Activated naive CD4-positive, alpha-beta T cell treated with anti-CD3 and anti-CD28 coated beads, Interleukin-2, amount 50 U/mL, for 24 hours (primary cell): ENCODE results near the gene PDP2.
"Not testable (repeated sequence)": the region's sequence is repeated elsewhere in the genome, so short reads cannot be mapped to it uniquely, and the experiment has no call there.

Experiments
- H3K27ac Mint-ChIP-seq: one replicate; pipeline ENCODE4 v1.8.0; 2021; ENCODE audit warnings: mild to moderate bottlenecking, mixed read lengths
- H3K27me3 Mint-ChIP-seq: one replicate; pipeline ENCODE4 v1.8.0; 2021; ENCODE audit warnings: mixed read lengths
- H3K36me3 Mint-ChIP-seq: one replicate; pipeline ENCODE4 v1.8.0; 2021; ENCODE audit warnings: mixed read lengths
- H3K4me1 Mint-ChIP-seq: one replicate; pipeline ENCODE4 v1.8.0; 2021; ENCODE audit warnings: mixed read lengths
- H3K4me3 Mint-ChIP-seq: one replicate; pipeline ENCODE4 v1.8.0; 2021; ENCODE audit warnings: mild to moderate bottlenecking, mixed read lengths
- H3K9me3 Mint-ChIP-seq: one replicate; pipeline ENCODE4 v1.8.0; 2021; ENCODE audit warnings: mixed read lengths

The PDP2 gene

DNA sequence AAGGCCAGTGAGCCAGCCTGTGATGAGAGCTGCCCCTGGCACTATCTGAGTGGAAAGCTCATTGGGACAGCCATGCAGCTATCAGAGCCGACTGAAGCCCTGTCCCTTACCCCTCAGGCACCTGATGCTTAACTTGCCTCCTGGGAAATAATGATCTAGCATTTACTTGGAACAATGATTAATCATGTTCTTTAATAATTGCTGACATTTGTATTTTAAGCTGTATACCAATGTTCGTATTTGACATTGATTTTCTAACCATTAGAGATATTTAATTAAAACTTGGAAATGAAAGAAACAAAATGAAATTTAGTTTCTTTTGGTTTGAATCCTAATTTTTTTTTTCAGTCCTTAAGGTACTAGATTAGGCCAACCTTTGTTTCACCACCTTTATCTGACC lies 10.5 kb downstream of the PDP2 start:
- no peak overlapping the region for H3K4me3 Mint-ChIP-seq
- peaks cover 21% of the 10 kb centered on the region for H3K4me1 Mint-ChIP-seq
- H3K9me3 Mint-ChIP-seq, result no peaks in the 10 kb centered on the region
- no peaks in the 10 kb centered on the region for H3K27me3 Mint-ChIP-seq
- no peaks in the 10 kb centered on the region for H3K36me3 Mint-ChIP-seq
- no peak overlapping the region for H3K27ac Mint-ChIP-seq

DNA sequence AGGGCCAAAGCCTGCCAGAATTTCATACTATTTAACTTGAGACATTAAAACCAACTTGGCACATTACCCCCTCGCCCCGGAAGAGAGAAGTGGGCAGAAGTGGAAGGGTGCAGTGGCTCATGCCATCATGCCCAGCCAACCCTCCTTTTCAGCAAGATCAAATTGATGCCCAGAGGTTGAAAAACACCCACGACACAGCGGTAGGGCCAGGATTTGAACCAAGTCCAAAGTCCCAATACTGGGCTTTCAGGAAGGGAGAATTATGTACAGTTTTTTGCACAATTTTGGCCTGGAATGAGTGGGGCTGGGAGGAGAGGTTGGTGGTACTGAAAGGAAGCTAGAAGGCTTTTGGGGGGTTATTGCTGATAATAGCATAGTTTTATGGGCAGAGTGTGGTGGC lies 11.0 kb downstream of the PDP2 start:
- H3K4me3 Mint-ChIP-seq, result no peak overlapping the region
- no peak overlapping the region for H3K27ac Mint-ChIP-seq
- H3K9me3 Mint-ChIP-seq, result no peaks in the 10 kb centered on the region
- H3K4me1 Mint-ChIP-seq, result peaks cover 18% of the 10 kb centered on the region
- no peaks in the 10 kb centered on the region for H3K36me3 Mint-ChIP-seq
- no peaks in the 10 kb centered on the region for H3K27me3 Mint-ChIP-seq

DNA sequence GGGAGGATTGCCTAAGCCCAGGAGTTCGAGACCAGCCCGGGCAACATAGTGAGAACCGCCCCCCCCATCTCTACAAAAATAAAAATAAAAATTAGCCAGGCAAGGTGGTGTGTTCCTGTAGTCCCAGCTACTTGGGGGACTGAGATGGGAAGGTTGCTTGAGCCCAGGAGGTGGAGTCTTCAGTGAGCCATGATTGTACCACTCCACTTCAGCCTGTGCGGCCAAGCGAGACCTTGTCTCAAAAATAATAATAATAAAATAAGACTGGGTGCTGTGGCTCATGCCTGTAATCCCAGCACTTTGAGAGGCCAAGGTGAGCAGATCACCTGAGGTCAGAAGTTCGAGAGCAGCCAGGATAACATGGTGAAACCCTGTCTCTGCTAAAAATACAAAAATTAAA lies 11.5 kb downstream of the PDP2 start:
- H3K27ac Mint-ChIP-seq, result no peak overlapping the region
- no peaks in the 10 kb centered on the region for H3K27me3 Mint-ChIP-seq
- no peaks in the 10 kb centered on the region for H3K9me3 Mint-ChIP-seq
- no peak overlapping the region for H3K4me3 Mint-ChIP-seq
- H3K36me3 Mint-ChIP-seq, result no peaks in the 10 kb centered on the region
- peaks cover 16% of the 10 kb centered on the region for H3K4me1 Mint-ChIP-seq

DNA sequence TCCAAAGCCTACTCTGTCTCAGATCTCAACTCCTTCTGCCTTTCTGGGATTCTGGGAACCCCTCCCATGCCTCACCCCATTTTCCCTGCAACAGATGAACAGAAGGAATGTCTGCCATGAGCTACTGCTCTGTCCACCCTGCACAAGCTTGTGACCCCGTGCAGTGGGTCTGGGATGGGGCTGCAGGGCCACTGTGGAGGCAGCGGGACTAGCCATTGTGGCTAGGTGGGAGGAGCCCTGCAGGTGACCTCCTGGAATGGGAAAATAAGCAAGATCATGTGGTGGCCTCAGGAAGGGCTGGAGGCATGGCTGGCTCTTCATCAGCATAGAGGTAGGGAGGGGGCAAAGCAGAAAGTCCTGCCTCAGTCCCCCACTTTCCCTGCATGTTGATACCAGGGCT lies 13.7 kb downstream of the PDP2 start:
- no peak overlapping the region for H3K27ac Mint-ChIP-seq
- no peak overlapping the region for H3K4me3 Mint-ChIP-seq
- H3K9me3 Mint-ChIP-seq, result no peaks in the 10 kb centered on the region
- no peaks in the 10 kb centered on the region for H3K27me3 Mint-ChIP-seq
- peaks cover 8% of the 10 kb centered on the region for H3K4me1 Mint-ChIP-seq
- no peaks in the 10 kb centered on the region for H3K36me3 Mint-ChIP-seq

DNA sequence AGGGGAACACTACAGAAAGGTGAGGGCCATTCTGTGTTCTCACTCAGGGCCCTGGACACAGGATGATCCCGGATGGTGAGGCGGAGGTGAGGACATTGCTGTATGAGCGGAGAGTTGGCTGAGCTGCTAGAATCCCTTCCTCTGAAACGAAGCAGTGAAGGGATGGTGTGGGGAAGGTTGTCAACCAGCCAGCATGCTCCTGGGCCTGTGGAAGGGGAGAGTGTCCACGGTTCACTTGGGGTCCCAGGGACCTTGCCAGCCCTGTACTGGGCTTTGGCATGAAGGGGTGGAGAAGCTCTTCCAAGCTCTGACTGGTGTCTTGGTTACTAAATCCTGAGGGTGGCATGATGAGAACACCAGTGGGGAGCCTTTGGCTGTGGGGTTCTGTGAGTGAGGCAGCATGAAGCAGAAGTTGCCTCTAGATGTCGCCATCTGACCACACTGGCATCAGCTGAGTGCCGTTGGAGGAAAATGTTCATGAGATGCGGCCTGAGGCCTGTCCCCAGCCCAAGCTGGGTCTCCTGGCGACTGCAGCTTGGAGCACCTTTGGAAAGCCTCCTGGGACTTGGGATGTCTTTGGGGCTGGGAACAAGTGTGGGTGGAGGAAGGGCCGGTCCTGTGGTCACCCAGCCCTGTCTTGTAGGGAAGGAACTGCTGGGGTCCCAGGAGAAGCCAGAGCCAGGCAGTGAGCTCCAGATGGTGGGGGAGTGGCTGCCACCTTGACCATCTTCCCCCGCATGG lies 14.8 kb downstream of the PDP2 start:
- Mint-ChIP-seq H3K27ac (no peak overlapping the region), H3K9me3 (no peaks in the 10 kb centered on the region), H3K4me1 (peaks cover 8% of the 10 kb centered on the region), H3K27me3 (no peaks in the 10 kb centered on the region), H3K36me3 (no peaks in the 10 kb centered on the region), H3K4me3 (no peak overlapping the region)

DNA sequence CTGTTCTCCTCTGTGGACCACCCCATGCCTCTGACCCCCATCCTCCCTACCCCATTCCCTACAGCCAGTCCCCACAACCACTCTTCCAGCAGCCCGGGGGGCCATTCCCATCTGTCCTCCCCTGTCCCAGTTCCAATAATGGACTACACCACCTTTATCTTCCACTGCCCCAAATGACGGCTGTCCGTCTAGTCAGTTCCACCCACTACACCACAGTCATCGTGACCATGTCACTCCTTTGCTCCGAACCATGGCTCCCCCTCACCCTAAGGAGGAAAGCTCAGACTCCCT lies 15.3 kb downstream of the PDP2 start:
- Mint-ChIP-seq H3K4me1 (peaks cover 8% of the 10 kb centered on the region), H3K4me3 (no peak overlapping the region), H3K27me3 (no peaks in the 10 kb centered on the region), H3K9me3 (no peaks in the 10 kb centered on the region), H3K27ac (no peak overlapping the region), H3K36me3 (no peaks in the 10 kb centered on the region)

DNA sequence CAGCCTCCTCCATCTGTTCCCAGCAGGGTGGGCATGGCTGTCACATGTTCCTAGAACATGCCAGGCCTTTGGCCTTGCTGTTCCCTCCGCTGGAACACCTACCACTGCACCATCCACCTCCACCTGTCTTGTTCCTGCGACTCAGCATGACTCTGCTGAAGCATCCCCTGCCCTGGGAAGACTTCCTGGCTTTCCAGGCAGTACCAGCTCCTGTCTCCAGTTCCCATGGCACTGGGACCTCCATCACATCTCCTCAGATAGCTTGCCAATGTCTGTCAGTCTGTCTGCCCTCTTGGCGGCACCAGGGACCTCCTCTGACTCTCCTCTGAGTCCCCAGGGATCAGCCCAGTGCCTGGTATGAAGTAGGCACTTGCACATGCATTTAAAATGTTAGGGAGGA lies 15.7 kb downstream of the PDP2 start:
- Mint-ChIP-seq H3K4me1 (peaks cover 8% of the 10 kb centered on the region), H3K9me3 (no peaks in the 10 kb centered on the region), H3K27me3 (no peaks in the 10 kb centered on the region), H3K4me3 (no peak overlapping the region), H3K27ac (no peak overlapping the region), H3K36me3 (no peaks in the 10 kb centered on the region)

DNA sequence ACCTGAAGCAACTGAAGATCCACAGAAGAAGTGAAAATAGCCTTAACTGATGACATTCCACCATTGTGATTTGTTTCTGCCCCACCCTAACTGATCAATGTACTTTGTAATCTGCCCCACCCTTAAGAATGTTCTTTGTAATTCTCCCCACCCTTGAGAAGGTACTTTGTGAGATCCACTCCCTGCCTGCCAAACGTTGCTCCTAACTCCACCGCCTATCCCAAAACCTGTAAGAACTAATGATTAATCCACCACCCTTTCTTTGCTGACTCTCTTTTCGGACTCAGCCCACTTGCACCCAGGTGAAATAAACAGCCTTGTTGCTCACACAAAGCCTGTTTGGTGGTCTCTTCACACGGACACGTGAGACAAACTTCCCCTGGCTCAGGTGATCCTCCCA lies 16.4 kb downstream of the PDP2 start:
- H3K9me3 Mint-ChIP-seq, H3K4me1 Mint-ChIP-seq, H3K27me3 Mint-ChIP-seq, H3K36me3 Mint-ChIP-seq, H3K4me3 Mint-ChIP-seq, H3K27ac Mint-ChIP-seq: not testable (repeated sequence)

DNA sequence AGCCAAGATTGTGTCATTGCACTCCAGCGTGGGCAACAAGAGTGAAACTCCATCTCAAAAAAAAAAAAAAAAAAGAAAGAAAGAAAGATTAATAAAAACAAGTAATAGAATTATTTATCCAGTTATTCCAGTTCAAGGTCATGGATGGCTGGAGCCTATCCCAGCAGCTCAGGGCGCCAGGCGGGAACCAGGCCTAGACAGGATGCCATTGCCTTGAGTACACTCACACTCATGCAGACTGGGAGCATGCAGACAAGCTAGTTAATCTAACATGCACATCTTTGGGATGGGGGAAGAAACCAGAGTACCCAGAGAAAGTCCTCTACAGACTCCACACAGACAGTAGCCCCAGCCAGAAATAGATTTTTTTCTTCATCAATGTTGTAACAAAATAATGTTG lies 17.9 kb downstream of the PDP2 start:
- Mint-ChIP-seq H3K4me3 (no peak overlapping the region), H3K27me3 (no peaks in the 10 kb centered on the region), H3K4me1 (peaks cover under 1% of the 10 kb centered on the region), H3K27ac (no peak overlapping the region), H3K9me3 (no peaks in the 10 kb centered on the region), H3K36me3 (no peaks in the 10 kb centered on the region)

DNA sequence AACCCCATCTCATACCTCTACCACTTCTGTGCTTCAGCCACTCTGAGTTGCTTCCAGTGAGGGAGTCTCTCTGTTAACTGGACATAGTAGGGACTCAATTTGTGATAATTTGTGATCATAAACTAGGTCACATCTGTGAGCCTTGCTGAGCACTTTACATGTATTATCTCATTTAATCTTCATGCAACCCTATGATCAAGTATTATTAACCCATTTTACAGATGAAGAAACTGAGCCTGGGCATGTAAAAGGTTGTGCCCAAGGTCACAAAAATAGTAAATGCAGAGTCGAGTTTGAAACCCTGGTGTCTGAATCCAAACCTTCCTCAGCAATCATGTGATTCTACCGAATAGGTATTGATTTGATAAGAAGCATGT lies 18.6 kb downstream of the PDP2 start:
- no peaks in the 10 kb centered on the region for H3K9me3 Mint-ChIP-seq
- H3K27me3 Mint-ChIP-seq, result no peaks in the 10 kb centered on the region
- H3K4me1 Mint-ChIP-seq, result no peaks in the 10 kb centered on the region
- no peak overlapping the region for H3K4me3 Mint-ChIP-seq
- H3K27ac Mint-ChIP-seq, result no peak overlapping the region
- no peaks in the 10 kb centered on the region for H3K36me3 Mint-ChIP-seq

DNA sequence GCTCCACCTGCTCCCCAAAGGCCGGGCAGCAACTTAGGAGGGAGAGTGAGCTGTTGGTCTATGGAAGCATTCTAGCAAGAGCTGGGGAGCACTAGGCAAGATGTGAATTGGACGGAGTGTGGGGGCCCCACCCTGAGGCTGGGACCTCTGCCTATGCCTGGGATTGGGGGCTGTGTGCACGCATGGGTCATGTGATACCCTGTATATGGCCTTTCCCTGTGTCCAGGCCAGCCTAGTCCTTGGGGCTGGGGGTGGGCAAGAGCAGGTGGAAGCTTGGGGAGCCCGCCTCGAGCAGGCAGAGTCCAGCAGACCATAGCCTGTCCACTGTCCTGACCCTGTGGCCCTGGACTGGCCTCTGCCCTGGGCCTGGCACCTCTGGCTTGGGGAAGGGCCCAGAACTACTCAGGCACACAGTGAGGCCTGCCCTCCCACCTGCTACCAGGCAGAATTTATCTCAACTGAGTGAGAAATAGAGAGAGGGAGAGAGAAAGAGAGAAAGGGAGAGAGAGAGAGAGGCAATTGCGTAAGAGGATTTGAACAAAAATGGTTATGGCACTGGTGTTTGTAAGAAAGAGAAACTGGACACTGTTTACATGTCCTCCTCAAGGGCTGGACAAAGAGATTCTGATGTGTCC lies 19.1 kb downstream of the PDP2 start:
- Mint-ChIP-seq H3K4me3 (no peak overlapping the region), H3K4me1 (no peaks in the 10 kb centered on the region), H3K27ac (no peak overlapping the region), H3K36me3 (no peaks in the 10 kb centered on the region), H3K9me3 (no peaks in the 10 kb centered on the region), H3K27me3 (no peaks in the 10 kb centered on the region)

DNA sequence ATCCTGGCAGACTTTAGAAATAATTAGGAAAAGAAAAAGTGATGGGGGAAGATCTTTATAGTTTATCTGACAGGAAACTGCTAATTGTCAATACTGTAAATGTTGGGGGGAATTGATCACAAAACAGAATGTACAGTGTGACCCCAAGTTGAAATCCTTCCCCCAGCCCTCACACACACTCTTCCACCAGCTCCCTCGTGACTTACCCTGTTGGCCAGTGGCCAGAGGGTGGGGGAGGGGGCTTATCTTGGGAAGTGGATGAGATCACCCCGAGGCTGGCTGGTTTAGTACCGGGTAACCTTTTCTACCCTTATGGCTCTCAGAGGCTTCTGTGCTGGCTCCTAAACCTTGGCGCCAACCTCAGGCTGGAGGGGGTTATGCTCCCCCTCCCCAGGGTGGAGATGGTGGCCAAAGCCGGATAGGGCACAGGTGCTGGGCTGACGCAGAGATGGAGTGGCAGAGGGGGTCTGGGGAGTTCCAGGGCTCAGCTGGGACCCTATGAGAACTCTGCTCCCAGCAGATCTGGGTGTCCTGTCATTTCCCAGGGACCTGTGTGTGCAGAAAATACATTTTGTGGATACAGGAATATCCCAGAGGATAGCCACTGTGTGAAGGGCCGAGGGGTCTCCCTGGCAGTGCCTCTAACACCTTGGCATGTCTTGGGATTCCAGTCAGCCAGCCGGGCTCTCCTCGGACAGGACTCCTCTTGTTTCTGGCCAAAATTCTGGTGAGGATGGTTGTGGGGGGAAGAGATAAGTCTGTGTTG lies 19.8 kb downstream of the PDP2 start:
- H3K4me1 Mint-ChIP-seq, result no peaks in the 10 kb centered on the region
- no peaks in the 10 kb centered on the region for H3K36me3 Mint-ChIP-seq
- no peak overlapping the region for H3K4me3 Mint-ChIP-seq
- no peaks in the 10 kb centered on the region for H3K27me3 Mint-ChIP-seq
- H3K27ac Mint-ChIP-seq, result no peak overlapping the region
- no peaks in the 10 kb centered on the region for H3K9me3 Mint-ChIP-seq

DNA sequence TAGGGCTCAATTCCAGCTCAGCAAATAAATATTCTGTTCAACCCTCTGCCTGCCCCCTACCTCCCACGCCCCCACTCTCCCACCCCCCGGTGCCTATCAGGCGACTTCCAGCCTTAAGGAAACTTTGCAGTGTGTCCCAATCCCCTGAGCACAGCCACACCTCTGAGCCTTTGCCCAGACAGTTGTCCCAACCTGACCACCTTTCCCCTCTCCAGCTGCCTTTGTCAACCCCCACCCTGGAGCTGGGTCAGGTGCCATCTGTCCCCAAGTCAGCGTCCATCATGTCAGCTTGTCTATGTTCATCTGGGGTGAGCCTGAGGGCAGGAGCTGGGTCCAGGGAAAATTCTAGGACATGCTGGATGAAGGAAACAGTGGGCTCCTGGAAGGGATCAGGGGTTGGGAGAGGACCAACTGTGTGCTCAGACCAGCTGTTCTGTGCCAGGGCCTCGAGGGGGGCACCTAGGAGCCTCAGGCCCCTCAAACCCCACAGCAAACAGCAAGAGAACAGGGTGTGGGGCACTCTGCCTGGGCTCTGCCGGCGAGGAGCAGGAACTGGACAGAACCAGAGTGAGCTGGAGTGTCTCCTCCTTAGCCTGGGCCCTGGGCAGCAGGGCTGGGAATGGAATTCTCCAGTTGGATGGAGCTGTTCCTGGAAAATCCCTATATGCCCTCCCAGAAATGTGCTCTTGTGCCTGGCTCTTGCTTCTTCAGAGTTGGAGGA lies 20.6 kb downstream of the PDP2 start:
- Mint-ChIP-seq H3K27ac (no peak overlapping the region), H3K4me1 (peaks cover 3% of the 10 kb centered on the region), H3K4me3 (no peak overlapping the region)

DNA sequence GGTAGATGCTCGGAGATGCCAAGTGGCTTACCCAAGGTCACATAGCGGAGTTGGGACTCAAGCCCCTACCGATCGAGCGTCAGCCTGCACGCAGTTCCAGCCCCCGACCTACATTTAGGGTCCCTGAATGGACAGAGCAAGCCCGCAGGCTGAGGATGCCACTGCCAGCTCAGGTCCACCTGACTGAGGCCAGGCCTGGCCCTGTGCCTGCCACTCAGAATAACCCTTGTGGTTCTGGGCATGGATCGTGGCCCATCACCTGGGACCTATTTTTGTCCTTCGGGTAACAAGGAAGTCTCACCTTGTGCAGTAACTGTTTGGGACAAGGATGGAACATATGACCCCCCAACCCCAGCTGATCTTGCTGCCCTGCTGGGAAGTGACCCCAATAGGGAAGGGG lies 21.3 kb downstream of the PDP2 start:
- H3K4me3 Mint-ChIP-seq, result no peak overlapping the region
- no peaks in the 10 kb centered on the region for H3K9me3 Mint-ChIP-seq
- no peaks in the 10 kb centered on the region for H3K27me3 Mint-ChIP-seq
- H3K36me3 Mint-ChIP-seq, result no peaks in the 10 kb centered on the region
- H3K4me1 Mint-ChIP-seq, result peaks cover 10% of the 10 kb centered on the region
- H3K27ac Mint-ChIP-seq, result no peak overlapping the region

More for the DNA sequence above, 20.6 kb downstream of the PDP2 start:
- Mint-ChIP-seq H3K27me3 (no peaks in the 10 kb centered on the region), H3K36me3 (no peaks in the 10 kb centered on the region), H3K9me3 (no peaks in the 10 kb centered on the region)

DNA sequence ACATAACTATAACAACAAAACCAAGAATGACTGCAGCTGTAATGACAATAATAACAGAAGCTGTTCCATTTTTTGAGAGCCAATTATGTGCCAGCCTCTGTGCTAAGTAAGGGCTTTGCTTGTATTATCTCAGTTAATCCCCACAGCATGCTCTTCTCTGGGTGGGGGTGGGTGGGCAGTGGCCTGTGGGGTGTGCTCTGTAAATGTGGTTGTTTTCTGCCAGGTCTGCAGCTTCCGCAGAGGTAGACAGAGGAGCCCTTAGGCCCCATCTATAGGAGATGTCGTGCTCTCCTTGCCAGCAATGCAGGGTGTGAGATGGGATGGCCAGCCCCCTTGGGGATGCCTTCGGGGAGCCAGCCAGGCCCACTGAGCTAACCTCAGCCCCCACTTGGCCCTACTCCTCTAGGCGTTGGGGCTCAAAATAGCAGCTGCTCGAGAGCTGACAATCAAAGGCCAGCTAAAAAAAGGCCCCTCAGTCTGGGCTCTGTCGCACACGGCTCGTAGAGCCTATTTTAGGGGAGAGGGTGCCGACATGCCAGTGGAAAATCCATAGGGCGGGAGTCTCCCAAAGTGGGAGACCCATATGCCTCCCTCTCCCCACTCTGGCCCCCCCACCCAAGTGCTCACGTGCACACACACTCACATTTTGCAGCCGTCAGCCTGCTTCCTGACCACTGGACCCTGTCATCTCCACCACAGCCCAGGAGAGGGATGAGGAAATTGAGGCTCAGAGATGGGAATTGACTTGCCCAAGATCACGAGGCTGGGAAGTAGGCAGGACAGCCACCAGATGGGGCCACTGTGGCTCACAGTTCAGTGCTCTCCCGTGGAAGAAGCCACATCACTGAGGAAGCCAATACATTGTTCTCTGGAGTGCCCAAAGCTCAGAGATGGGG lies 22.6 kb downstream of the PDP2 start:
- Mint-ChIP-seq H3K27ac (no peak overlapping the region), H3K27me3 (no peaks in the 10 kb centered on the region), H3K9me3 (no peaks in the 10 kb centered on the region), H3K36me3 (no peaks in the 10 kb centered on the region), H3K4me3 (no peak overlapping the region), H3K4me1 (peaks cover 10% of the 10 kb centered on the region)
